Measurements from ENCODE around the gene CAND1. TPM values are rescaled to one million over a fixed set of nuclear protein-coding genes. Genes with fewer than 3 reads are reported as not detected.

Gene CAND1
- total and polyA plus RNA-seq, 2 experiments from 2014 or later: 125 to 176 TPM

DNA sequence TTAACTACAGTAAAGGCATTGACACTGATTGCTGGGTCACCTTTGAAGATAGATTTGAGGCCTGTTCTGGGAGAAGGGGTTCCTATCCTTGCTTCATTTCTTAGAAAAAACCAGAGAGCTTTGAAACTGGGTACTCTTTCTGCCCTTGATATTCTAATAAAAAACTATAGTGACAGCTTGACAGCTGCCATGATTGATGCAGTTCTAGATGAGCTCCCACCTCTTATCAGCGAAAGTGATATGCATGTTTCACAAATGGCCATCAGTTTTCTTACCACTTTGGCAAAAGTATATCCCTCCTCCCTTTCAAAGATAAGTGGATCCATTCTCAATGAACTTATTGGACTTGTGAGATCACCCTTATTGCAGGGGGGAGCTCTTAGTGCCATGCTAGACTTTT is 36.4 kb downstream of the CAND1 start:
- Histone ChIP-seq H3K4me1 (ENCODE audit: low read depth) (no peaks in the 10 kb centered on the region), H3K27me3 (no peaks in the 10 kb centered on the region), H3K36me3 (peaks cover 87% of the 10 kb centered on the region), H3K4me3 (no peak overlapping the region), H3K27ac (no peak overlapping the region), H3K9me3 (ENCODE audit: low read depth) (no peaks in the 10 kb centered on the region)
- no peak for DNase-seq (ENCODE audit: low read depth in 1 of 2, low spot score in 1 of 2)
- TF ChIP-seq, protein P1, sequence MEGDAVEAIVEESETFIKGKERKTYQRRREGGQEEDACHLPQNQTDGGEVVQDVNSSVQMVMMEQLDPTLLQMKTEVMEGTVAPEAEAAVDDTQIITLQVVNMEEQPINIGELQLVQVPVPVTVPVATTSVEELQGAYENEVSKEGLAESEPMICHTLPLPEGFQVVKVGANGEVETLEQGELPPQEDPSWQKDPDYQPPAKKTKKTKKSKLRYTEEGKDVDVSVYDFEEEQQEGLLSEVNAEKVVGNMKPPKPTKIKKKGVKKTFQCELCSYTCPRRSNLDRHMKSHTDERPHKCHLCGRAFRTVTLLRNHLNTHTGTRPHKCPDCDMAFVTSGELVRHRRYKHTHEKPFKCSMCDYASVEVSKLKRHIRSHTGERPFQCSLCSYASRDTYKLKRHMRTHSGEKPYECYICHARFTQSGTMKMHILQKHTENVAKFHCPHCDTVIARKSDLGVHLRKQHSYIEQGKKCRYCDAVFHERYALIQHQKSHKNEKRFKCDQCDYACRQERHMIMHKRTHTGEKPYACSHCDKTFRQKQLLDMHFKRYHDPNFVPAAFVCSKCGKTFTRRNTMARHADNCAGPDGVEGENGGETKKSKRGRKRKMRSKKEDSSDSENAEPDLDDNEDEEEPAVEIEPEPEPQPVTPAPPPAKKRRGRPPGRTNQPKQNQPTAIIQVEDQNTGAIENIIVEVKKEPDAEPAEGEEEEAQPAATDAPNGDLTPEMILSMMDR (IDR thresholded peaks at IDR 0.05; ENCODE audit: low read depth, low read length): no peak

DNA sequence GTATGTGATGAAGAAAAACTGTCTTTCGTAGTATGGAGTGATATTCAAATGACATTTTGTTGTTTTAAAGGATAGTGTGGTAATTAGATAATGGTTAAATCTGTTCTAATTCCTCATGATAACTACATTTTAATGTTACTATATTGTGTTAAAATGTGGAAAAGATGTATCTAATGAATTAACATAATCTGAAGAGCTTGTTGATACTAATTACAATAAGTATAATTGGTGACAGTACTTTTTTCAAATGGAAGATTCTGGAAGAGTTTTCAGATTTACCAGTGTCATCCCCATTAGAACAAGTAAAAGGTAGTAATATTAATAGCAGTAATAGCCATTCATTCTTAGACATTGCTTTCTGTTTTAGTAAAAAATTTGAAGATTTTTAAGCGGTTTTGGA is 37.6 kb downstream of the CAND1 start:
- no peak overlapping the region for H3K27ac ChIP-seq
- H3K27me3 ChIP-seq: no peaks in the 10 kb centered on the region
- no peaks in the 10 kb centered on the region for H3K4me1 ChIP-seq (ENCODE audit: low read depth)
- TF ChIP-seq, protein P1 (IDR thresholded peaks at IDR 0.05; ENCODE audit: low read depth, low read length): no peak
- DNase-seq (ENCODE audit: low read depth in 1 of 2, low spot score in 1 of 2): no peak
- H3K9me3 ChIP-seq (ENCODE audit: low read depth): no peaks in the 10 kb centered on the region
- H3K4me3 ChIP-seq: no peak overlapping the region
- H3K36me3 ChIP-seq: peaks cover 89% of the 10 kb centered on the region

DNA sequence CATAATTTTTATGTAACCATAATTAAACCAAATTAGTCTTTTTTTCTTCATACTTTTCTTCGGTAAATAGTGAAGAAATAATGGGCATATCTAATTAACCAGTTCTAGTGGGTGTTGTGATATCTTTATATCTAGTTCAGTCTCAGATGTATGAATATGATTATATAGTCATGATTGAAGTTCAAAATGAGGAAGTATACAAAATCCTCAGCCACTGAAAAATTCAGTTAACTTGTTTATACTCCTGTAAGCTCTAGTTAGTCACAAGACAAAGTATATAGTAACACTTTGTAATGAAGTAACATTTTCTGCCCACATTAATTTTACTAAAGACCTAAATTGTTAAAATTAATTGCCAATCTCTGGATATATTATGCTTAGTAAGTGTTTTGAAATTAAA is 46.5 kb downstream of the CAND1 start:
- no peaks in the 10 kb centered on the region for H3K27me3 ChIP-seq
- H3K36me3 ChIP-seq: peaks cover 54% of the 10 kb centered on the region

DNA sequence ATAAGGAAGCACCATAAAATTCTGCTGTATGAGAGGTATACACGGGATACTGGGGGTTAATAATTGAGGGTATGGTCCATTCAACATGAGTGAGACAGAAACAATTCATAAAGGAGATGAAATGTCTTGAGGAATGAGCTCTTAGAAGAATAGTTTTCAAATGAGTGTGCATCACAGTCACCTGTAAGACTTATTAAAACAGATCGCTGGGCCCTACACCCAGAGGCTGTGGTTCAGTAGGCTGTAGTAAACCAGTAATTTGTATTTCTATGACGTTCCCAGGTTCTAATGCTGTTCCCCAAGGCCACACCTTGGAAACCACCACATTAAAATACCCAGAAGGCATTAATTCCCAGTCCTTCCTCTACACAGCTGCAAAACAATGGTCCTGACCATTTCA is 49.6 kb downstream of the CAND1 start:
- H3K4me1 ChIP-seq (ENCODE audit: low read depth): no peaks in the 10 kb centered on the region
- peaks cover 23% of the 10 kb centered on the region for H3K36me3 ChIP-seq
- no peaks in the 10 kb centered on the region for H3K9me3 ChIP-seq (ENCODE audit: low read depth)
- H3K27me3 ChIP-seq: no peaks in the 10 kb centered on the region
- peak overlapping the region; percentile 52 for H3K27ac ChIP-seq
- TF ChIP-seq, protein P1 (IDR thresholded peaks at IDR 0.05; ENCODE audit: low read depth, low read length): no peak
- H3K4me3 ChIP-seq: no peak overlapping the region
- DNase-seq (ENCODE audit: low read depth in 1 of 2, low spot score in 1 of 2): no peak

More for the DNA sequence above, 46.5 kb downstream of the CAND1 start:
- peak overlapping the region; percentile 71 for H3K27ac ChIP-seq
- no peaks in the 10 kb centered on the region for H3K9me3 ChIP-seq (ENCODE audit: low read depth)
- H3K4me3 ChIP-seq: no peak overlapping the region
- no peak for DNase-seq (ENCODE audit: low read depth in 1 of 2, low spot score in 1 of 2)
- TF ChIP-seq, protein P1 (IDR thresholded peaks at IDR 0.05; ENCODE audit: low read depth, low read length): no peak
- no peaks in the 10 kb centered on the region for H3K4me1 ChIP-seq (ENCODE audit: low read depth)

DNA sequence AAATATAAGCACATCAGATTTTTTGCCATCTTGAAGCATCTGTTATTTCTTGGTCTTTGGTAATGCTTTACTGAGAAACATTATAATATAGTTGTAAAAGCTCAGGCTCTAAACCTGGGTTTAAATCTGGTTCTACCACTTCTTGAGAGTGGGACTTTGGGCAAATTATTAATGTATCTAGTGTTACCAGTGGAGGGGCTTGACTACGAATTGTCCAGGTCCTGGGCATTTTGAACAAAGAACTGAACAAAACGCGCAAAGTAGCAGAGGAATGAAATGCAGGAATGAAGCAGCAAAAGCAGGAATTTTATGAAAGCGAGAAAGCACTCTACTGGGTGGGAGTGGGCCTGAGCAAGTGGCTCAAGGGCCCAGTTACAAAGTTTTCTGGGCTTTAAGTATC is 50.8 kb downstream of the CAND1 start:
- no peaks in the 10 kb centered on the region for H3K9me3 ChIP-seq (ENCODE audit: low read depth)
- peaks cover 13% of the 10 kb centered on the region for H3K36me3 ChIP-seq

More for the DNA sequence above, 50.8 kb downstream of the CAND1 start:
- Histone ChIP-seq H3K4me3 (no peak overlapping the region), H3K27me3 (no peaks in the 10 kb centered on the region), H3K4me1 (ENCODE audit: low read depth) (no peaks in the 10 kb centered on the region), H3K27ac (peak overlapping the region; percentile 15)
- no peak for DNase-seq (ENCODE audit: low read depth in 1 of 2, low spot score in 1 of 2)
- TF ChIP-seq, protein P1 (IDR thresholded peaks at IDR 0.05; ENCODE audit: low read depth, low read length): no peak

Data from cardiac muscle cell (in vitro differentiated cells and primary cell).